ENCODE results near the gene ZNHIT2.

The ZNHIT2 gene

DNA sequence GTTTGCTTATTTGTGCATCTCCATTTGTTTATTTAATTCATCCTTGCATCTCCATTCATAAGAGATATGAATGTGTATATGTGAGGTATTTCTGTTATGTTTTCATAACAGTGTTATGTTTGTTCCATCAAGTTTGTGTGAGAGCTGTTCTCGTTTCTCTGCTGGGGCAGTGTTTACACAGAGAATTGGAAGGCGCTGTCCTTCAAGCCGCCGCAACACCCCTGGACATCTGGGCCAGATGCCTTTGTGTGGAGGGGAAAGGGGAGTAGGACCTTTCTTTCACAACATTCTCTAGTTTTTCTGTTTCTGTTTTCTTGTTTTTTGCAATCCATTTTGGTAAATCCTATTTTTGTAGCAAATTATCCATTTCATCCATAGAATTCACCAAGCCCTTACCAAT, 12.9 kb downstream of the ZNHIT2 start:
- DNase-seq (ENCODE audit: low read depth in 3 of 3) = no peak

DNA sequence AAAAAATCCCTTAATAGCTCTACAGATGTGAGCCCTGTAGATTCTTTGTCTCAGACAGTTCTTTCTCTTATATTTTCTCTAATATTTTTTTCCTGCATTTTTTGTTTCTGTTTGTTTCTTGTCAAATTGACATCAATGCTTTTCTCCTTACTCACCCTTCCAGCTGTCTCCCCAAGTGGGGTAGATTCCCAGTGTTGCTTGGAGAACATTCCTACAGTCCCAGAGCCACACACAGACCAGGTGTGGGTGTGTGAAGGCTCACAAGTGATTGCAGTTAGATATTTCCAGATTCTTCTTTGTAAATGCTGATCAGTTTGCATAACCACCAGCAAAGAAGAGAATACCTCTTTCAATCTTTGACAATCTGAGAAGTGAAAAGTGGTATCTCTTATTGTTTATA, 14.0 kb downstream of the ZNHIT2 start:
- no peak for DNase-seq (ENCODE audit: low read depth in 3 of 3)

GRCh38 chr11:65102142-65103095, 15.1 kb downstream of the ZNHIT2 start:
- no peak for DNase-seq (ENCODE audit: low read depth in 3 of 3)

DNA sequence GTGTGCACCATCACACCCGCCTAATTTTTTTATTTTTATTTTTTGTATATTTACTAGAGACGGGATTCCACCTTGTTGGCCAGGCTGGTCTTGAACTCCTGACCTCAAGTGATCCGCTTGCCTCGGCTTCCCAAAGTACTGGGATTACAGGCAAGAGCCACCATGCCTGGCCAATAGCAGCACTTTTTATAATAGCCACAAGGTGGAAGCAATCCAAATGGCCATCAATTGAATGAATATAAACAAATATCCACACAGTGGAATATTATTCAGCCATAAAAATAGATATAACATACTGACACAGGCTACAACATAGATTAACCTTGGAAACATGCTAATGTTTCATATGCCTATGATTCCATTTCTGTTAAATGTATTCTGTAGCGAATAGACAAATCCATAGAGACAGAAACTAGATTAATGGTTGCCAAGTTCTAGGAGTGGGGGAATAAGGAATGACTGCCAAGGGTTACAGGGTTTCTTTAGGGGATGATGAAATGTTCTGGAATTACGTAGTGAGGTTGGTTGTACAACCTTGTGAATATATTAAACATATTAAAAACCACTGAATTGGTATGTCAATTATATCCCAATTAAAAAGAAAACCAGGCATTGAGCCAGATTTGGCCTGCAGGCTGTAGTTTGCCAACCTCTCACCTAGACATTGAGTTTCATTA, 16.7 kb downstream of the ZNHIT2 start:
- DNase-seq (ENCODE audit: low read depth in 3 of 3) = no peak

- no peak for DNase-seq (ENCODE audit: low read depth in 3 of 3)
Measured at GRCh38 chr11:65096926-65097325, 20.6 kb downstream of the ZNHIT2 start.

GRCh38 chr11:65095974-65096806, 21.3 kb downstream of the ZNHIT2 start, which contains the start of gene VPS51:
VPS51 (plus strand) TSS chr11:65096214; CDS start chr11:65096251, 37 bp downstream.
- peak; percentile 67 to 75 (median 68) for DNase-seq (ENCODE audit: low read depth in 3 of 3)

- no peak for DNase-seq (ENCODE audit: low read depth in 3 of 3)
Measured at GRCh38 chr11:65095427-65095826, 22.1 kb downstream of the ZNHIT2 start.

DNA sequence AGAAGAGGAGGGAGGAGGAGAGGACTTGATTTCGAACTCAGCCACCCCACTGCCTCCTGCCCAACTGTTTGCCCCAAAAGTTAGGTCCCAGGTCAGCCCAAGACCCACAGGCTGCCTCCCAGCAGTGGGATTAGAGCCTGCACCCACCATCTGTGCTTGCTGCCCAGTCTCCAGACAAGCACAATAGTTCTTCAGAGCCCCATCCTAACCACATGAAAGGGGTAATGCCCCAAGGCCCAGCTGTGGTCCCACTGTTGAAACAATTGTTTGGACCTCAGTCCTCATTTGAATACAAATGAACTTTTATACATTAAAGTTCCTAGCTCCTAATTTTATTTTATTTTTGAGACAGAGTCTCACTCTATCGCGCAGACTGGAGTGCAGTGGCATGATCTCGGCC, 26.9 kb downstream of the ZNHIT2 start:
- no peak for DNase-seq (ENCODE audit: low read depth in 3 of 3)

DNA sequence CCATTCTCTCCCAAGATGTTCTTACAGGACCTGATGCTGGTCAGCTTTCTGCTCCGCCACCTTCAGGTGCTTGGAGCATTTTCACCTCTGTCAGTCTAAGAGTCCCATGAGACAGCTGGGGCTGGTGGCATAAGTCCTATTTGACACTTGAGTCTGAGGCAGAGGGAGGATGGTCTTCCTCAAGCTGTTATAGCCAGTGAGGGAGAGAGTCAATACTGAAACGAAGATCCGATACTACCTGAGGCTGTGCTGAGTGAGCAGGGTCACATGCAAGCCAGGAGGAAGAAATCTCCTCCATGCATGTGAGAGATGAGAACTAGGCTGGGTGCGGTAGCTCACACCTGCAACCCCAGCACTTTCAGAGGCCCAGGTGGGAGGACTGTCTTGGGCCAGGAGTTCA, 27.9 kb downstream of the ZNHIT2 start:
- DNase-seq (ENCODE audit: low read depth in 3 of 3) = no peak

DNA sequence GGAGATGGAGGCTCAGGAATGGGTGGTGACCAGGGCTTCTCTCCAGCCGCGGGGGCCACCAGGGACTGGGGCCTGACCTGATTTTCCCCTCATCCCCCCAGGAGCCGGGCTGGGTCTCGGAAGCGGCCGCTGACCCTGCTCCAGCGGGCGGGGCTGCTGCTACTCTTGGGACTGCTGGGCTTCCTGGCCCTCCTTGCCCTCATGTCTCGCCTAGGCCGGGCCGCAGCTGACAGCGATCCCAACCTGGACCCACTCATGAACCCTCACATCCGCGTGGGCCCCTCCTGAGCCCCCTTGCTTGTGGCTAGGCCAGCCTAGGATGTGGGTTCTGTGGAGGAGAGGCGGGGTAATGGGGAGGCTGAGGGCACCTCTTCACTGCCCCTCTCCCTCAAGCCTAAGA, 29.7 kb downstream of the ZNHIT2 start:
- DNase-seq (ENCODE audit: low read depth in 3 of 3) = no peak

GRCh38 chr11:65087216-65087615, 30.3 kb downstream of the ZNHIT2 start:
- no peak for DNase-seq (ENCODE audit: low read depth in 3 of 3)

DNA sequence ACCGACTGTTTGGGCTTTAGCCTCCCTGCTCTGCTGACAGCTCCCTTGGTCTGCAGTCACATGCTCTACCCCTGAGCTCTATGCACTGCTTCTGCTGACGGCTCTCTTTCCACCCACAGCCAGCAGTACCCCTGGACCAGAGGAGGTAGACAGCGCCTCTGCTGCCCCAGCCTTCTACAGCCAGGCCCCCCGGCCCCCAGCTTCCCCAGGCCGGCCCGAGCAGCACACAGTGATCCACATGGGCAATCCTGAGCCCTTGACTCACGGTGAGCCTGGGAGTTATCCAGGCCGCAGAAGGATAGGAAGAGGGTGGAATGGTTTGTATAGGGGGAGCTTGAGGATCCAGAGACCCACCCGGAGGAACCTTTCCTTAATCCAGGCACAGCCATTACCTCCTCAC, 30.7 kb downstream of the ZNHIT2 start:
- DNase-seq (ENCODE audit: low read depth in 3 of 3) = no peak

GRCh38 chr11:65085446-65085845, 32.1 kb downstream of the ZNHIT2 start:
- no peak for DNase-seq (ENCODE audit: low read depth in 3 of 3)

DNA sequence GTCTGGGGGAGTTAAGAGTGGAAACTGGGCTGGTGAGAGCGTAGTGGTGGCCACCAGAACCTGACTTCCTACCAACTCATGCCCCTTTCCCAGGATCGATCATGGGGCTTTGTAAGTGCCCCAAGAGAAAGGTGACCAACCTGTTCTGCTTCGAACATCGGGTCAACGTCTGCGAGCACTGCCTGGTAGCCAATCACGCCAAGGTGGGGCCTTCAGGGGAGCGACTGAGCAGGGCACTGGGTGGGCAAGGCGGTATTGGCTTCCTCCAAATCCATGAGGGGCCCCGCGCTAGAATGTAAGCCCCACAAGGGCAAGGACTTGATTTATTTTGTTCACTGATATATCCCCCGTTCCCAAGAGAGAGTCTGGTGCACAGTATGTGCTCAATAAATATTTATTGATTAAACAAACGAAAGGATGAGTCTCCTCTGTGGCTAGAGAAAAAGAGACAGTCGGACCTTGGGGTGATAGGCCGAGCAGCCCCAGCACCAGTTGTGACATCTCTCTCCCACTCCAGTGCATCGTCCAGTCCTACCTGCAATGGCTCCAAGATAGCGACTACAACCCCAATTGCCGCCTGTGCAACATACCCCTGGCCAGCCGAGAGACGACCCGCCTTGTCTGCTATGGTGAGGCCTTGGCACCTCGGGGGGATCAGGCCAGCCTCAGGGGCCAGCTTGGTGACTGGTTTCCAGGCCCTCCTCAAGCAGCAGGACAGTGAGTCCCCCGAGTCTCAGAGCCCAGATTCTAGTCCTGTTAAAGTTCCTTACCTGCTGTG, 32.7 kb downstream of the ZNHIT2 start:
- DNase-seq (ENCODE audit: low read depth in 3 of 3) = no peak

GRCh38 chr11:65083834-65084597, 33.5 kb downstream of the ZNHIT2 start, which contains the start of the genes CDCA5 and ZFPL1:
CDCA5 (minus strand) TSS chr11:65084040; CDS start chr11:65083978, 62 bp downstream.
ZFPL1 (plus strand) TSS chr11:65084222; CDS start chr11:65084699, 477 bp downstream.
- peak; percentile 89 to 91 (median 91) for DNase-seq (ENCODE audit: low read depth in 3 of 3)

GRCh38 chr11:65083134-65083833, 34.2 kb downstream of the ZNHIT2 start:
- DNase-seq (ENCODE audit: low read depth in 3 of 3) = no peak

DNA sequence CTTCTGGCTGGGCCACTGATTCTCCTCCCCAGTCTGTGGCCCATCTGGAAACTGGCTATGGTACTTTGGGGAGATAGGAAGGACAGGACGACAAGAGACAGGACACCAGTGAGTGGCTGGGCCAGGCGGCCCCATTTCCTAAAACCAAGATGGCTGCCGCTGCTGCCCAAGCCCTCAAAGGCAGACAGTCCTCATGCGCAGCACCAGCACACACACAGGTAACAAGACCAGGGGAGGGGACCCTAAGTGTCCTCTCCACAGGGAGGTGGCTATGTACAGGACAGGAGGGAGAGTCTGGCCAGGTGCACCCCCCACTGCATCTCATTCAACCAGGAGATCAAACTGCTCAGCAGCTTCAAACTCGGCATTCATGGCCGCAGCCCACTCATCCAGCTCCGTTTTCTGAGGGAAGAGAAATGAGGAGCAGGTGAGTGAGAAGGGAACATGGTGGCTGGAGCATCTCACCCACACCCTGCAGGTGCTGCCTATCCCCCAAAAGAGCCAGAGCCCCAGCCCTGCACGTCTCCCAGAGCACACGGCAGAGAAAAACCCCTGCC, 38.6 kb downstream of the ZNHIT2 start:
- DNase-seq (ENCODE audit: low read depth in 3 of 3) = no peak

- peak; percentile 42 to 56 (median 52) for DNase-seq (ENCODE audit: low read depth in 3 of 3)
Measured at GRCh38 chr11:65078151-65078550, 39.4 kb downstream of the ZNHIT2 start.

- no peak for DNase-seq (ENCODE audit: low read depth in 3 of 3)
Measured at GRCh38 chr11:65077451-65077850, 40.0 kb downstream of the ZNHIT2 start.
